HEK293 (cell line): ENCODE results near the gene GTPBP3.
"Not testable (repeated sequence)": the region's sequence is repeated elsewhere in the genome, so short reads cannot be mapped to it uniquely, and the experiment has no call there.

Experiments used
- CTCF ChIA-PET: fragments of 350-600 bp; formaldehyde crosslinking; extraction: SDS; loops from one replicate; lab custom pipeline; 2021; ENCODE audit warnings: antibody characterized with exemption; lab: Yijun Ruan, JAX
- POLR2A ChIA-PET: fragments of 300-600 bp; formaldehyde crosslinking; extraction: SDS; loops from one replicate; lab custom pipeline; 2020; ENCODE audit warnings: antibody characterized with exemption, inconsistent platforms; lab: Yijun Ruan, JAX
- H3K27ac ChIP-seq: fragments of 200-500 bp; sonication (Bioruptor generic); 2 replicates; pipeline ENCODE4 v1.5.1; 2014; ENCODE audit warnings: low read depth, low read length, control low read depth, inconsistent platforms; ENCODE audit errors: extremely low read depth
- H3K36me3 ChIP-seq, 2 experiments: fragments of 200-500 bp in 1 of 2; sonication (Bioruptor generic) in 1 of 2; 1 replicate in 1 of 2; 2 replicates in 1 of 2; pipeline ENCODE4 v1.5.1; 2014 to 2017; ENCODE audit warnings: inconsistent platforms in 2 of 2, low read length in 2 of 2; ENCODE audit not compliant: control insufficient read depth in 2 of 2, insufficient read depth in 1 of 2
- H3K4me1 ChIP-seq: fragments of 200-500 bp; sonication (Bioruptor generic); 2 replicates; pipeline ENCODE4 v1.5.1; 2014; ENCODE audit warnings: mild to moderate bottlenecking, low read length, inconsistent platforms; ENCODE audit not compliant: control insufficient read depth, insufficient read depth
- H3K4me3 ChIP-seq: 2 replicates; pipeline ENCODE4 v1.5.1; 2011; ENCODE audit warnings: low read depth, mild to moderate bottlenecking, control low read depth, low read length, moderate library complexity
- H3K9me3 ChIP-seq: fragments of 200-500 bp; sonication (Bioruptor generic); 2 replicates; pipeline ENCODE4 v1.5.1; 2014; ENCODE audit warnings: low read depth, low read length, inconsistent platforms; ENCODE audit not compliant: control insufficient read depth, insufficient read depth
- FEZF1 ChIP-seq: fragments of 450-650 bp; formaldehyde crosslinking; IDR thresholded peaks from 2 replicates; pipeline ENCODE4 v1.5.1; 2016; ENCODE audit warnings: missing biosample characterization, missing genetic modification characterization
- HIC1 ChIP-seq: fragments of 450-650 bp; formaldehyde crosslinking; IDR thresholded peaks from 2 replicates; pipeline ENCODE4 v1.5.1; 2016; ENCODE audit warnings: missing biosample characterization, missing genetic modification characterization
- KLF1 ChIP-seq: fragments of 450-650 bp; formaldehyde crosslinking; IDR thresholded peaks from 2 replicates; pipeline ENCODE4 v1.5.1; 2016; ENCODE audit warnings: missing biosample characterization, missing genetic modification characterization
- KLF10 ChIP-seq: fragments of 450-650 bp; IDR thresholded peaks from 2 replicates; pipeline ENCODE4 v1.5.1; 2018; ENCODE audit warnings: missing biosample characterization, mild to moderate bottlenecking, missing genetic modification characterization
- KLF16 ChIP-seq: fragments of 450-650 bp; formaldehyde crosslinking; IDR thresholded peaks from 2 replicates; pipeline ENCODE4 v1.5.1; 2017; ENCODE audit warnings: missing biosample characterization, missing genetic modification characterization
- KLF8 ChIP-seq: fragments of 450-650 bp; formaldehyde crosslinking; IDR thresholded peaks from 2 replicates; pipeline ENCODE4 v1.5.1; 2016; ENCODE audit warnings: missing biosample characterization, missing genetic modification characterization
- KLF9 ChIP-seq: fragments of 450-650 bp; formaldehyde crosslinking; IDR thresholded peaks from 2 replicates; pipeline ENCODE4 v1.5.1; 2016; ENCODE audit warnings: missing biosample characterization, missing genetic modification characterization, low read depth
- SP3 ChIP-seq: fragments of 450-650 bp; formaldehyde crosslinking; IDR thresholded peaks from 2 replicates; pipeline ENCODE4 v1.5.1; 2016; ENCODE audit warnings: missing biosample characterization, missing genetic modification characterization
- SP7 ChIP-seq: fragments of 450-650 bp; formaldehyde crosslinking; IDR thresholded peaks from 2 replicates; pipeline ENCODE4 v1.5.1; 2016; ENCODE audit warnings: missing biosample characterization, missing genetic modification characterization
- WT1 ChIP-seq: fragments of 450-650 bp; formaldehyde crosslinking; IDR thresholded peaks from 2 replicates; pipeline ENCODE4 v1.5.1; 2016; ENCODE audit warnings: missing biosample characterization, missing genetic modification characterization
- ZBTB48 ChIP-seq: fragments of 450-650 bp; formaldehyde crosslinking; IDR thresholded peaks from 2 replicates; pipeline ENCODE4 v1.5.1; 2016; ENCODE audit warnings: missing biosample characterization, missing genetic modification characterization
- ZBTB7A ChIP-seq: fragments of 450-650 bp; formaldehyde crosslinking; IDR thresholded peaks from 2 replicates; pipeline ENCODE4 v1.5.1; 2016; ENCODE audit warnings: low read depth, missing biosample characterization, missing genetic modification characterization
- ZBTB8A ChIP-seq: fragments of 450-650 bp; formaldehyde crosslinking; IDR thresholded peaks from 2 replicates; pipeline ENCODE4 v1.5.1; 2016; ENCODE audit warnings: missing biosample characterization, missing genetic modification characterization
- ZIC2 ChIP-seq: fragments of 450-650 bp; formaldehyde crosslinking; IDR thresholded peaks from 2 replicates; pipeline ENCODE4 v1.5.1; 2016; ENCODE audit warnings: missing biosample characterization, missing genetic modification characterization
- ZNF121 ChIP-seq: fragments of 450-650 bp; formaldehyde crosslinking; IDR thresholded peaks from 2 replicates; pipeline ENCODE4 v1.5.1; 2016; ENCODE audit warnings: missing biosample characterization, missing genetic modification characterization
- ZNF16 ChIP-seq: fragments of 450-650 bp; formaldehyde crosslinking; IDR thresholded peaks from 2 replicates; pipeline ENCODE4 v1.5.1; 2016; ENCODE audit warnings: low read depth, missing biosample characterization, missing genetic modification characterization
- ZNF394 ChIP-seq: fragments of 450-650 bp; formaldehyde crosslinking; IDR thresholded peaks from 2 replicates; pipeline ENCODE4 v1.5.1; 2016; ENCODE audit warnings: missing biosample characterization, missing genetic modification characterization, mild to moderate bottlenecking, moderate library complexity, borderline replicate concordance
- ZNF548 ChIP-seq: fragments of 450-650 bp; formaldehyde crosslinking; IDR thresholded peaks from 2 replicates; pipeline ENCODE4 v1.5.1; 2016; ENCODE audit warnings: missing biosample characterization, missing genetic modification characterization
- ZNF76 ChIP-seq: fragments of 450-650 bp; formaldehyde crosslinking; IDR thresholded peaks from 2 replicates; pipeline ENCODE4; 2016; ENCODE audit warnings: low read depth, missing biosample characterization, missing genetic modification characterization, borderline replicate concordance
- ZSCAN4 ChIP-seq: fragments of 450-650 bp; formaldehyde crosslinking; IDR thresholded peaks from 2 replicates; pipeline ENCODE4 v1.5.1; 2017; ENCODE audit warnings: missing biosample characterization, missing genetic modification characterization

Gene GTPBP3

DNA sequence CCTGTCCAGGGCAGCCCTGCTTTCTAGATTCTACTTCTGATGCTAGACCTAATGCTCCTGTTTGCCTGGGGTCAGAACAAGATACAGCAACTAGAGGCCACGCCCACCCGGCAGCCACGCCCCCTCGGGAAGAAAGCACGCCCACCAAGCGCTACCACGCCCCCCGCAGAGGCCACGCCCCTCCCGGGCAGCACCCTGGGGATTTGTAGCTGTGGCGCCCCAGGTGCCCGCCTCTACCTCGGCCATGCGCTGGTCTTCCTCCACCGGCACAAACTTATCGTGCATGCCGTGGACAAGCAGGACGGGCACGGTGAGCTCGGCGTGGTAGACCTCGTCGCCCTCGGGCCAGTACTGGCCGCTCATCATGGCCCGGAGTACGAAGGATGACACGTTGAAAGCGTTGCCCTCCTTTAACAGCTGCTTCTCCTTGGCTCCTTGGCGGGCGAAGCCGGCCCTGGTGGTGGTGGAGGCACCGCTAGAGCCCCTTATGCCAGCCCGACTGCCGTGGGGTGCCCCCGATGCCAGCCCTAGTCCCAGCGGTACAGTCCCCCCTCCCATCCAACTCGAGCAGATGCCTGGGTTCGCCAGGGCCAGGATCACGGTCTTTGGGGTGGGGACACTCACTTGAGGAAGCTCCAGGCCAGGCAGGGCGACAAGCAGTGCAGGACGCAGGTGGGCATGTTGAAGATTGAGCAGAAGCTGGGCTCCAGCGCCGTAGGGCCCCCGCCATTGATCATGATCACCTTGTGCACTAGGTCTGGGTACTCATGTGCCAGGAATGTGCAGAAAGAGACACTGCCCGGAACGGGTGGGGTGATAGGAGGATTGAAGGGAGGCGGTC, 43.1 kb upstream of the GTPBP3 start:
- TF ChIP-seq SP7 (tag by site-specific recombination) (no peak), KLF10 (tag by site-specific recombination) (peak; percentile 63; the same call in 1 of the 2 replicates), ZNF16 (no peak), ZSCAN4 (tag by site-specific recombination) (no peak), SP3 (peak; percentile 76), WT1 (no peak), ZNF394 (no peak), ZNF548 (tag by site-specific recombination) (no peak), FEZF1 (tag by site-specific recombination) (no peak), ZNF76 (no peak), KLF8 (tag by site-specific recombination) (peak; percentile 43; the same call in 1 of the 2 replicates), ZBTB8A (tag by site-specific recombination) (peak; percentile 18; the same call in 1 of the 2 replicates), ZBTB7A (tag by site-specific recombination) (no peak), ZBTB48 (no peak), HIC1 (peak; percentile 70; the same call in 1 of the 2 replicates), ZNF121 (tag by site-specific recombination) (no peak), KLF1 (peak; percentile 72), KLF16 (tag by site-specific recombination) (peak; percentile 49; the same call in 1 of the 2 replicates), ZIC2 (0 out of 2 replicates have a peak, but pooled peaks have one; percentile 17), KLF9 (peak; percentile 100)
- no peaks in the 10 kb centered on the region for H3K4me1 ChIP-seq
- peaks cover 0 to 40% of the 10 kb centered on the region in 2 experiments; a peak in 2 of 3 replicates for H3K36me3 ChIP-seq
- no peak overlapping the region for H3K27ac ChIP-seq
- no peak overlapping the region for H3K4me3 ChIP-seq
- H3K9me3 ChIP-seq: no peaks in the 10 kb centered on the region
- ChIA-PET POLR2A (interaction anchor here (1.4 to 1.5 kb wide), 2 partner anchors 9 to 11 kb away, joined by 3 read pairs; partner anchors contain the start of genes ABHD8 and MRPL34), CTCF (interaction anchor here (0.6 to 1.0 kb wide), 2 partner anchors 10 to 91 kb away, joined by 4 to 5 read pairs; no protein-coding TSS in a partner anchor)

DNA sequence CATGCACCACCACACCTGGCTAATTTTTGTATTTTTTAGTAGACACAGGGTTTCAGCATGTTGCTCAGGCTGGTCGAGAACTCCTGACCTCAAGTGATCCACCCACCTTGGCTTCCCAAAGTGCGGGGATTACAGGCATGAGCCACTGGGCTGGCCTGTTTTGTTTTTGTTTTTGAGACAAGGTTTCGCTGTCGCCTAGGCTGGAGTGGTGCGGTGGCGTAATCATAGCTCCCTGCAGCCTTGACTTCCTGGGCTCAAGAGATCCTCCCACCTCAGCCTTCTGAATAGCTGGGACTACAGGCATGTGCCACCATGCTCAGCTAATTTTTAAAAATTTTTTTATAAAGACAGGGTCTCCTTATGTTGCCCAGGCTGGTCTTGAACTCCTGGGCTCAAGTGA, 41.8 kb upstream of the GTPBP3 start:
- peaks cover 0 to 46% of the 10 kb centered on the region in 2 experiments; a peak in 2 of 3 replicates for H3K36me3 ChIP-seq
- not testable (repeated sequence) for H3K4me1 ChIP-seq, H3K9me3 ChIP-seq, H3K27ac ChIP-seq, H3K4me3 ChIP-seq
- ChIA-PET POLR2A (interaction anchor here (1.5 kb wide), 1 partner anchor 7 kb away, joined by 3 read pairs; the partner anchor contains the start of gene ABHD8), CTCF (interaction anchor here (2.1 kb wide), 1 partner anchor 90 kb away, joined by 10 read pairs; no protein-coding TSS in a partner anchor)
